GM12873 (cell line): ENCODE data around the gene PGC.

Experiments used
- CTCF ChIP-seq: IDR thresholded peaks from 2 replicates; pipeline ENCODE4 v1.5.1; 2012; ENCODE audit warnings: low read depth, mild to moderate bottlenecking, moderate library complexity, low read length, control low read depth; ENCODE audit not compliant: insufficient read depth; ENCODE audit errors: missing control alignments

Gene PGC

GRCh38 chr6:41780551-41781365 lies 33.6 kb upstream of the PGC start, which contains the start of gene PRICKLE4:
Gene PRICKLE4 (plus strand): TSS chr6:41780782. CDS start chr6:41783474, 2,692 bp downstream.
- TF ChIP-seq CTCF: no peak

- TF ChIP-seq CTCF: peak; percentile 92
Observed at GRCh38 chr6:41779788-41780550, 32.8 kb upstream of the PGC start, which contains the start of gene FRS3. Gene FRS3 (minus strand): TSS chr6:41779900. CDS start chr6:41776987, 2,913 bp downstream.

DNA sequence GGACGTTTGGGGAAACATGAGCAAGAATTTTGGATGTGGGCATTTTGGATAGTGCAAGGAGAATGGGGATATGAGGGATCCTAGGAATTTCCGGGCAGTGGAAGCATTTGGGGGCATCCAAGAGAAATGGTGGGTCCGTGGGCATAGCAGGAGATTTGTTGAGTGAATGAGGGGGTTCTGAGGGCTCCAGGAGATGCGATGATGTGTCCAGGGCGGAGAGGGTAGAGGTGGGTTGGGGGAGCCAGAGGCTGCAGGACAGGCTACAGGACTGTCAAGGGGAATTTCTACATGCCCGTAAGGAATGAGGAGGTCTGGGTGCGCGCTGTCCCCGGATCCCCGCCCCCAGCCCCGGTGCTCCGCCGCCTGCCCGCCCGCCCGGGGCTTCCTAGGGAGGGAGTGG lies 32.1 kb upstream of the PGC start:
- no peak for TF ChIP-seq CTCF

GRCh38 chr6:41778895-41779294 lies 31.7 kb upstream of the PGC start:
- no peak for TF ChIP-seq CTCF

- TF ChIP-seq CTCF: no peak
Observed at GRCh38 chr6:41777551-41778285, 30.5 kb upstream of the PGC start.

- no peak for TF ChIP-seq CTCF
Observed at GRCh38 chr6:41775293-41775882, 28.2 kb upstream of the PGC start.

GRCh38 chr6:41774841-41775240 lies 27.6 kb upstream of the PGC start:
- TF ChIP-seq CTCF: no peak
